CD4-positive, alpha-beta T cell treated with Interleukin-17A for 4 hours (primary cell): ENCODE data around the gene KCNB1.

Experiments used
- DNase-seq: peaks from one replicate; pipeline ENCODE4 v3.0.0-alpha.2; 2020; ENCODE audit warnings: mixed read lengths

The KCNB1 gene

GRCh38 chr20:49496553-49497397 lies 14.3 kb upstream of the KCNB1 start:
- no peak for DNase-seq

DNA sequence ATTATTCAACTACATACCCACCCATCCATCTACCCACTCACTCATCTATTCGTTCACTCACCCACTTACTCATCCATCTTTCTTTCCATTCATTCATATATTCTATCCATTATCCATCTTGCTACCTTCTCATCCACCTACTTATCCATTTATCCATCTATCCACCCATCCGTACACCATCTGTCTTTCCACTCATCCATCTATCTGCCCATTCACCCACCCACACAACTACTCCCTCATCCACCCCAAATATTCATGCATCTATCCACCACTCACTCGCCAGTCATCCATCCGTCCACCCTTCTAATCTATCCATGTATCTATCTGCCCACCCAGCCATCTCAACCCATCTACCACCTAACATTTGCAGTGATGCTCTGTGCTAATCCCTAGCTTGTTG lies 13.6 kb upstream of the KCNB1 start:
- no peak for DNase-seq

DNA sequence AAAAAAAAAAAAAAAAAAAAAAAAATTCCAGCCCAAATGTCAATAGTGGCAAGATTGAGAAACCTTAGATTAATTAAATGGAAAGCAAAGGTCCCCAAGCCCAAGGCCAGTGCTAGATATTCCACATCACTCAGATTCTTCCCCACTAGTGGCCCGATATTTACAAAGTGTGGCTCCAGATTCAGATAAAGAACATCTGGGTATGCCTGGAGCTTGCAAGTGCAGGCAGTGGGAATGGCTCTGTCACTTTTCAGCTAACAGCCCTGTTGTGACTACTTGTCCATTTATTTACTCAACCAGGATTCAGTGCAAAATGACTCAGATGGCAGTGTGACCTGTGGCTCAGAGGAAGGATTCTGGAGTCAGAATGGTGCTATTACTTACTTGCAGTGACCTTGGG lies 8.2 kb upstream of the KCNB1 start:
- no peak for DNase-seq

- DNase-seq, result no peak
Measured at GRCh38 chr20:49489688-49490087, 7.2 kb upstream of the KCNB1 start.

DNA sequence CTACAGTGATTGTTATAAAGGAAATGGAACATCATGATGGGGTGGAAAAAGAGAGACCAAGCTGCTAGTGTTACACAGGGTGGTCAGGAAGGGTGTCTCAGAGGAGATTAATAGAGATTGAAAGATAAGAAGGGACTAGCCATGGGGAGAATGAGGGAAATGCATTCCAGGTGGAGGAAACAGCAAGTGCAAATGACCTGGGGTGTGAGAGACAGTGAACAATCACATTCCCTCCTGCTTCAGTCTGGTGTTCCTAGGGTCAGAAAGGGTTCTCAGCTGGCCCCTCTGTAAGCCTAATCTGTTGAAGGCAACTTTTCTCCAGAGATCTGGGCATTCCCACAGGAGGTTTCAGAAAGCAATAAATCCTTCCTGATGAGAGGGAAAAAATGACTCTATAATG lies 3.6 kb upstream of the KCNB1 start:
- no peak for DNase-seq

DNA sequence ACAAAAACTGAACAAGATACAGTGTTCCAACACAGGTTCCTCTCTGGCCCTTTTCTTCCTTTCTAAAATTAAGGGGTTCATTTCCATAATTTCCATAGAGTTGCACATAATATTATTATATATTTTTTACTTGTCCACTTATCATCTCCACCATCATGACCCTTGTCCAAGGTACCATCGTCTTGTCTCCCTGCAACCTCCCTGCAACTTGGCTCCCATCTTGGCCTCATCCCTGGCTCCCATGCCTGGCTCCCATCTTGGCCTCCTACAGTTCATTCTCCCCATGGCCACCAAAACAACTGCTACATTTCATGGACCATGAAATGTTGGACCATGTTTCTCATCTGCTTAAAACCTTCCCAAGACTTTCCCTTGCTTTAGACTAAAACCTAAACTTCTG lies 3.1 kb upstream of the KCNB1 start:
- no peak for DNase-seq

- DNase-seq, result peak; percentile 49
Measured at GRCh38 chr20:49484180-49485140, 2.0 kb upstream of the KCNB1 start.

DNA sequence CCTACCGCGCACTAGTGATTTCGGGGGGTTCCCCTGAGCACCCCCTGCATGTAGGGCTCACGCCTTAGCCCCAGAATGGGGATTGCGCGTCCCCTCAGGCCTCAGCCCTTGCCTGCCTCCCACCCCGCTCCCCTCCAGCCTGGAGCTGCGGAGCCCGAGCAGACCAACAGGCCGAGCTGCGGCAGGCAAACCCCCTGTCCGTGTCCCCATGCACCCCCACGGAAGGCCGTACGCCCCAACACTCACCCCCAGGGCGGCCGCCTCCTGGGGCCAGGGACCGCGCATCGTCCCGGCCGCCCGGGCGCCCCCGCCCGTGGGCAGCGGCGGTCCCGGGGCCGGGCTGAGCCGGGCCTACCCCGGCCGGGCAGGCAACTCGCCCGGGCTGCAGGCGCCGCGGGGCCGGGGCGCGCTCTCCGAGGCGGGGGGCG lies 1.2 kb upstream of the KCNB1 start:
- DNase-seq, result no peak

DNA sequence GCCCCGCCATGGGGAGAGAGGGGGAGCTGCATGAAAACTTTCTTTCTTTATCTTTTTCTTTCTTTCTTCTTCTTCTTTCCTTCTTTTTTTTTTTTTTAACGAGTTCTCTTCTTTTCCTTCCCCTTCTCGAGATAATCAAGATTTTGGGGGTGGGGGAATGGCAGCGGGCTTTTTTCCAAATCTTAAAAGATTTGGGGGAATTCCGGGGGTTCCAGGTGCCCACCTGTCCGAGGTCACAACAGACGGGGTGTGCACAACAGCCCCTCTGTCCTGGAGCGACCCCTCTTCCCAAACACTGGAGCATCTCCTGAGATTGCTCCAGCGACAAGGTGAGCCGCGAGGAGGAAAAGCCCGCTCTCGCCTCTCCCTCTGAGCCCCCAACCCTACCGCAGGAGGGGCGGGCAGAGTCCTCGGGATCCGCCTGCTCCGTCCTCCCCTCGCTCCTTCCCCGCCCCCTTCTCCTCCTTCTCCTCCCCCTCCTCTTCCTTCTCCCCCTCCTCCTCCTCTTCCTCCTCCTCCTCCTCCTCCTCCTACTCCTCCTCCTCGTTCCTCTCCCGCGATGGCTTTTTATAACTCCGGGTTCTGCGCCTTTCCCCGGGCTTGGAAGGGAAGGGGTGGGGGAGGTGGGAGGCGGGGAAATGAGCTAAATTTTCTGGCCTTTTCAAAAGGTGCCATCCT lies 689 bp upstream of the KCNB1 start:
- no peak for DNase-seq

- no peak for DNase-seq
Measured at GRCh38 chr20:49482173-49482572, 295 bp downstream of the KCNB1 start.

DNA sequence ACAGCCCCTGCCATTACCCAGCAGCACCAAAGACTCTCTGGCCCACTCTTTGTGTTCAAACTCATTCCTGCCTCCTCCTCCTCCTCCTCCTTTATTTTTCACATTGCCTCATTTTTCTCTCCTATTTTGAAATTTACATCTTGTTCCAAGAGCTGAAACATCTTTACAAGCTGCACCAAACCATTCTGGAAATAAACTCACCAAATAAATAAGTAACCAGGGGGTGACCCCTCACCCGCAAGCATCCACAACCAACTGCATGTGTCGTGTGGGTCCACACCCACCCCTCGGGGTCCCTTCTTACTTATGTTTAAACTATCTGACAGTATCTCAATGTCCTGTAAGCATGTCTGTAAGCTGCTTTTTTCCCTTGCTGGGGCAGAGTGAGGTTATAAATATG lies 1.4 kb downstream of the KCNB1 start:
- DNase-seq, result no peak

DNA sequence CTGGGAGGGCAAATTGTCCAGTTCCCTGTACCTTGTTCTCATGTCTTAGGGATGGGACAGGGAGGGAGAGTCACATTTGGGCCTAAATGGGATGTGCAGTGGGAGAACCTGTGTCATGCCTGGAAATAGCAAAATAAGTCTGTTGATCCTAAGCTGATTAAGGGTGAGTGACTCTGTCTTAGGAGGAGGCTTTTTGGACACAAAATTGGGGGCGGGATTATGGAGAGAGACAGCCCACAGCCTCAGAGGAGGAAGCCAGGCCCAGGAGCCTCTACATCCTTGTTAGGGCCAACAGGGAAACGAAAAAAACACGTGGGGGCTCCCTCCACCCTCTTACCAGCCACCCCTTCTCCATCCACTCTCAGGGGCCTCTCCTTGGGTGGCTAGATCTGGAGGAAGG lies 2.2 kb downstream of the KCNB1 start:
- DNase-seq, result no peak

- DNase-seq, result no peak
Measured at GRCh38 chr20:49479785-49480184, 2.7 kb downstream of the KCNB1 start.

DNA sequence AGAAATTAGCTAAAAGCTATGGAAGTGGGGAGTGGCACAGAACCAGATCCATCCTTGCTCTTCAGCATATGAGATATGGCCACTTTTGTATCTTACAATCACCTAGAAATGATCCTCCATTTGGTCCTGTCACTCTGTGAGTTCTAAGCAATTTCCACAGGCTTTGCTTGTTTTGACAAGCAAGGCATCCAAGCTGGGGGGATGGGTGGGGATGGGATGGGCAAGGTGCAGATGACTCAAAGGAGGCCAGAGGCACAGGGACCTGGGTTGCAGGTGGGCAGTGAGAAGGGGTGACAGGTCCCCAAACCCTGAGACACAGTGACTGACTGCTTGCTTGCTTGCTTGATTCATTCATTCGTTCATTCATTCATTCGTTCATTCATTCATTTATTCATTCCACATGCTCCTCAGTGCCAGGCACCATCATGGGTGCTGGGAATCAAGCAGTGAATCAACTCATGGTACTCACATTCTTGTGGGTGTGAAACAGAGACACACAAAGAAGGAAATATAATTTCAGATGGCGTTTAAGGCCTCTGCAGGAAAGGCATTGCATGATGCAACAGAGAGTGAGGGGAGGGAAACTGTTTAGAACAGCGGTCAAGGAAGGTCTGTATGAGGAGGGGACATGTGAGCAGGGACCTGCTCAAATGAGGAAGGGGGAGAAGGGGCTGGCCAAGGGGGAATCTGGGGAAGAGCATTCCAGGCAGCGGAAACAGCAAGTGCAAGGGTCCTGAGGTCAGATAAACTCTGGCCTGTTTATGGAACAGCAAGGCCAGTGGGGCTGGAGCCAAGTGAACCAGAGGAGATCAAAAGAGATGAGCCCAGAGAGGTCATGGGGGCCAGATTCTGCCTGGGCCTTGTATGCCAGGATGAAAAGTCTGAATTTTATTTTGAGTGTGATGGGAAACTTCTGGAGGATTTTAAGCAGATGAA lies 3.4 kb downstream of the KCNB1 start:
- DNase-seq, result no peak

DNA sequence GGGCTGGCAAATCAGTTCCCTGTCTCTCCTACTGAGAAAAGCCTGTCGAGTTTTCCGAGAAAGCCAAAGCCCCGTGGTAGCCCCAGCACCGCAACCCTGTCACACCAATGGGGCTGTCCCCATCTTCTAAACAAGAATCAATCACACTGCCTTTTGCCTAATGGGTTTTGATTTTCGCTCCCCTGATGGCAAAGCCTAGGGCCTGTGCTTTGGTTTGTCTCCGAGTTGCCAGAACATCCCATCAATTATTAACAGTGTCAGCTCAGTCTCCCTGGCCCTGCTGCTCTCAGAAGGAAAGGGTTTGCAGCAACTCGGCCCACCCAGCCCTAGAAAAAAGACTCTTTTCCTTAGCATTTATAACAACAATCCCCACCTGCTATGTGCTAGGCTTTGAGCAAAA lies 4.2 kb downstream of the KCNB1 start:
- no peak for DNase-seq

DNA sequence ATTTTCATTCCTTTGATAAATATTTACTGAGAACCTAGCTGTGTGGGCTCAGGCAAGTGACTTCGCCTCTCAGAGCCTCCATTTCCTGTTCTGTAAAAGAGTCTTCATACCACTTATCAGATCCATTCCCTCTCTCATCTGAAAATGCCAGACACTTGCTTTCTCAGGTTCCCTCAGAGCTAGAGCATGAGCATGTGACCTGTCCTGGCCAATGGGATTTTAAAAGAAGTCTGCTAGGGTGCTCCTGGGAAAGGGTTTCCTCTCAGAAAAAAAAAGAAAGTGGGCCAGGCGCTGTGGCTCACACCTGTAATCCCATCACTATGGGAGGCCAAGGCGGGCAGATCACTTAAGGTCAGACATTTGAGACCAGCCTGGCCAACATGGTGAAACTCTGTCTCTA lies 5.3 kb downstream of the KCNB1 start:
- DNase-seq, result no peak

- DNase-seq, result no peak
Measured at GRCh38 chr20:49476016-49476355, 6.5 kb downstream of the KCNB1 start.

GRCh38 chr20:49475292-49476015 lies 7.0 kb downstream of the KCNB1 start:
- no peak for DNase-seq

- no peak for DNase-seq
Measured at GRCh38 chr20:49471397-49471796, 11.1 kb downstream of the KCNB1 start.

DNA sequence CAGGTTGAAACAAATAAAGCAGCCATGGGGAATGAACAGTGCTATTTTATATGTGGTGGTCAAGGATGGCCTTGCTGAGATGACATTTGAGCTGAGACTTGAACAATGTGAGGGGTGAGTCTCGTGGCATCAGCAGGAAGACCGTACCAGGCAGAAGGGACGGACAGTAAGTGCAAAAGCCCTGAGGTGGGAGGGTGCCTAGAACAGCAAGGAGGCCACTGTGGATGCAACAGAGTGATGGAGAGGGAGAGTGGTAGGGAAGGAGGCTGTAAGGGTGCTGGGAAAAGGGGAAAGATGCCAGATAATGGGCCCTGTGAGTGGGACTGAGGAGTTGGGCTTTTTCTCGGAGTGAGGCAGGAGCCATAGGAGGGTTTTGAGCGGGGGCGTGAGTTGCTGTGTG lies 11.5 kb downstream of the KCNB1 start:
- no peak for DNase-seq

DNA sequence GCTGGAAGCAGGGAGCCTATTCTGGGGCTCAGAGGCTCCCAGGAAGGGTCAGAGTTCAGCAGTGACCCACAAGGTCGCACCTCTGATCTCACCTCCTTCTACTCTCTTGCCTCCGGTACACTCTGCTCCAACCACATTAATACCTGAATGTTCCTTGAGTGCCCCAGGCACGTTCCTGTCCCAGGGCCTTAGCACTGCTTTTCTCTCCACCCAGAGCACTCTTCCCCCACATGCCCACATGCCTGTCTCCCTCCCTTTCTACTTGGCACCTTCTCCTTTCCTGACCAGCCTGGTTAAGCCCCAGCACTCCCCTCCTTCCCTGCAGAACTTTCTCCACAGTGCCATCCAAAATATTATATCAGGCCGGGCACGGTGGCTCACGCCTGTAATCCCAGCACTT lies 13.4 kb downstream of the KCNB1 start:
- no peak for DNase-seq

- DNase-seq, result no peak
Measured at GRCh38 chr20:49468412-49468811, 14.1 kb downstream of the KCNB1 start.
